SK-N-SH treated with all-trans-retinoic acid at 6 μM for 48 hours (cell line): ENCODE measurements around the gene ADPRH.

Experiments used
- CSRNP3 ChIP-seq: fragments of 250-450 bp; sonication (Bioruptor Pico); IDR thresholded peaks from 2 replicates; pipeline ENCODE4 v1.5.1; 2021; ENCODE audit warnings: mild to moderate bottlenecking, moderate library complexity
- POU6F1 ChIP-seq: fragments of 250-450 bp; sonication (Bioruptor Pico); IDR thresholded peaks from 2 replicates; pipeline ENCODE4 v1.8.0; 2021; ENCODE audit warnings: low read depth, mild to moderate bottlenecking, moderate library complexity, borderline replicate concordance
- RARB ChIP-seq: fragments of 250-450 bp; sonication (Bioruptor Pico); IDR thresholded peaks from 2 replicates; pipeline ENCODE4 v1.8.0; 2021; ENCODE audit warnings: mild to moderate bottlenecking, moderate library complexity
- TCF4 ChIP-seq: fragments of 250-450 bp; sonication (Bioruptor Pico); IDR thresholded peaks from 2 replicates; pipeline ENCODE4 v1.8.0; 2021; ENCODE audit warnings: mild to moderate bottlenecking, moderate library complexity, borderline replicate concordance
- ZFP3 ChIP-seq: fragments of 250-450 bp; sonication (Bioruptor Pico); IDR thresholded peaks from 2 replicates; pipeline ENCODE4 v1.5.0; 2020; ENCODE audit warnings: mild to moderate bottlenecking, moderate library complexity
- ZNF70 ChIP-seq: fragments of 450-650 bp; formaldehyde crosslinking; IDR thresholded peaks from 2 replicates; pipeline ENCODE4 v1.5.0; 2020; ENCODE audit warnings: mild to moderate bottlenecking, moderate library complexity
- ZNF8 ChIP-seq: fragments of 450-650 bp; formaldehyde crosslinking; IDR thresholded peaks from 2 replicates; pipeline ENCODE4 v1.5.0; 2020; ENCODE audit warnings: mild to moderate bottlenecking, moderate library complexity

- TF ChIP-seq TCF4 (CRISPR knock-in tag), result no peak
- no peak for TF ChIP-seq ZFP3 (CRISPR knock-in tag)
- no peak for TF ChIP-seq ZNF70
- no peak for TF ChIP-seq RARB (CRISPR knock-in tag)
- no peak for TF ChIP-seq POU6F1 (CRISPR knock-in tag)
- TF ChIP-seq ZNF8 (CRISPR knock-in tag), result no peak
- no peak for TF ChIP-seq CSRNP3 (CRISPR knock-in tag)
Measured at GRCh38 chr3:119609301-119609700, 30.0 kb downstream of the ADPRH start.
